HepG2 (cell line): ENCODE data around the gene WNT1. TPM values are rescaled to one million over a fixed set of nuclear protein-coding genes. Genes with fewer than 3 reads are reported as not detected.

ENCODE experiments used
- ATF7 ChIP-seq, 2 experiments: fragments of 450-650 bp in 1 of 2; sonication (generic) in 1 of 2; formaldehyde crosslinking in 1 of 2; IDR thresholded peaks; 2 replicates each; pipeline versions ENCODE4 v1.4.0 to v1.6.1; 2016 to 2020; ENCODE audit warnings: antibody characterized with exemption in 1 of 2, mild to moderate bottlenecking in 1 of 2, missing genetic modification reagents in 1 of 2
- FOXA1 ChIP-seq, 2 experiments: fragments of 450-650 bp in 1 of 2; sonication (generic) in 1 of 2; formaldehyde crosslinking in 1 of 2; IDR thresholded peaks; 2 replicates each; pipeline versions ENCODE4 v1.4.0 to v1.6.1; 2016 to 2020; ENCODE audit warnings: missing genetic modification reagents in 1 of 2
- LCORL ChIP-seq, 2 experiments: fragments of 450-650 bp in 1 of 2; sonication (generic) in 1 of 2; formaldehyde crosslinking in 1 of 2; IDR thresholded peaks; 2 replicates each; pipeline versions ENCODE4 v1.5.0 to v1.6.1; 2017 to 2020; ENCODE audit warnings: antibody characterized with exemption in 1 of 2, missing genetic modification reagents in 1 of 2
- MED1 ChIP-seq: sonication (generic); formaldehyde crosslinking; IDR thresholded peaks from 2 replicates; pipeline ENCODE4 v1.4.0; 2020; ENCODE audit warnings: missing genetic modification reagents
- RNF2 ChIP-seq: fragments of 450-650 bp; conservative IDR thresholded peaks from 2 replicates; pipeline ENCODE4 v1.6.1; 2016; ENCODE audit warnings: low read depth
- RXRA ChIP-seq: sonication (generic); formaldehyde crosslinking; IDR thresholded peaks from 2 replicates; pipeline ENCODE4 v1.5.1; 2020; ENCODE audit warnings: missing genetic modification reagents
- THAP7 ChIP-seq: sonication (generic); formaldehyde crosslinking; IDR thresholded peaks from 2 replicates; pipeline ENCODE4 v1.8.1; 2023; ENCODE audit warnings: mild to moderate bottlenecking, missing genetic modification reagents
- ZFP41 ChIP-seq: sonication (generic); formaldehyde crosslinking; IDR thresholded peaks from 2 replicates; pipeline ENCODE4 v1.4.0; 2020; ENCODE audit warnings: mild to moderate bottlenecking, missing genetic modification reagents, borderline replicate concordance
- ZNF34 ChIP-seq: sonication (generic); formaldehyde crosslinking; IDR thresholded peaks from 2 replicates; pipeline ENCODE4 v1.4.0; 2020; ENCODE audit warnings: mild to moderate bottlenecking, missing genetic modification reagents, borderline replicate concordance
- ZNF44 ChIP-seq: sonication (generic); formaldehyde crosslinking; IDR thresholded peaks from 2 replicates; pipeline ENCODE4 v1.5.1; 2020; ENCODE audit warnings: mild to moderate bottlenecking, missing genetic modification reagents
- ZNF512B ChIP-seq: sonication (generic); formaldehyde crosslinking; IDR thresholded peaks from 2 replicates; pipeline ENCODE4 v1.5.1; 2020; ENCODE audit warnings: missing genetic modification reagents, mild to moderate bottlenecking, borderline replicate concordance
- polyA plus RNA-seq, 8 experiments: library from polyadenylated mRNA; depleted of rRNA in 3 of 8; stranded (reverse) in 7 of 8; unstranded in 1 of 8; fragments of >200 nt; fragmentation: Illumina TruSeq in 4 of 8; extraction: Trizol in 4 of 8; gene quantifications; 2 replicates each; pipeline versions ENCODE4 v1.2.1 to v1.2.3, GENCODE V29; 2011 to 2016; ENCODE audit warnings: low read depth in 4 of 8, missing spikeins in 1 of 8, mixed read lengths in 1 of 8; ENCODE audit not compliant: insufficient read depth in 1 of 8
- total RNA-seq, 5 experiments: library from RNA; depleted of rRNA; stranded (reverse); fragments of >200 nt; fragmentation: Illumina TruSeq; extraction: Trizol; gene quantifications; 2 replicates each; pipeline ENCODE4 v1.2.3, GENCODE V29; 2016; ENCODE audit warnings: low read depth in 1 of 5
- TF ChIP-seq, protein P1 (sequence below), 2 experiments: fragments of 450-650 bp in 1 of 2; sonication (generic) in 1 of 2; formaldehyde crosslinking in 1 of 2; IDR thresholded peaks; 2 replicates each; pipeline versions ENCODE4 v1.6.1 to v1.8.0; 2016 to 2022; ENCODE audit warnings: antibody characterized with exemption in 1 of 2, mild to moderate bottlenecking in 1 of 2, missing genetic modification reagents in 1 of 2
- TF ChIP-seq, protein P2 (sequence below): sonication (generic); formaldehyde crosslinking; IDR thresholded peaks from 2 replicates; pipeline ENCODE4 v1.9.0; 2021; ENCODE audit warnings: missing genetic modification reagents, borderline replicate concordance

WNT1 gene
- total and polyA plus RNA-seq, 2 of the 13 experiments (the other 11 are each of a cell fraction or from before 2014, with no cell fraction given), result not detected

- TF ChIP-seq, protein P1, sequence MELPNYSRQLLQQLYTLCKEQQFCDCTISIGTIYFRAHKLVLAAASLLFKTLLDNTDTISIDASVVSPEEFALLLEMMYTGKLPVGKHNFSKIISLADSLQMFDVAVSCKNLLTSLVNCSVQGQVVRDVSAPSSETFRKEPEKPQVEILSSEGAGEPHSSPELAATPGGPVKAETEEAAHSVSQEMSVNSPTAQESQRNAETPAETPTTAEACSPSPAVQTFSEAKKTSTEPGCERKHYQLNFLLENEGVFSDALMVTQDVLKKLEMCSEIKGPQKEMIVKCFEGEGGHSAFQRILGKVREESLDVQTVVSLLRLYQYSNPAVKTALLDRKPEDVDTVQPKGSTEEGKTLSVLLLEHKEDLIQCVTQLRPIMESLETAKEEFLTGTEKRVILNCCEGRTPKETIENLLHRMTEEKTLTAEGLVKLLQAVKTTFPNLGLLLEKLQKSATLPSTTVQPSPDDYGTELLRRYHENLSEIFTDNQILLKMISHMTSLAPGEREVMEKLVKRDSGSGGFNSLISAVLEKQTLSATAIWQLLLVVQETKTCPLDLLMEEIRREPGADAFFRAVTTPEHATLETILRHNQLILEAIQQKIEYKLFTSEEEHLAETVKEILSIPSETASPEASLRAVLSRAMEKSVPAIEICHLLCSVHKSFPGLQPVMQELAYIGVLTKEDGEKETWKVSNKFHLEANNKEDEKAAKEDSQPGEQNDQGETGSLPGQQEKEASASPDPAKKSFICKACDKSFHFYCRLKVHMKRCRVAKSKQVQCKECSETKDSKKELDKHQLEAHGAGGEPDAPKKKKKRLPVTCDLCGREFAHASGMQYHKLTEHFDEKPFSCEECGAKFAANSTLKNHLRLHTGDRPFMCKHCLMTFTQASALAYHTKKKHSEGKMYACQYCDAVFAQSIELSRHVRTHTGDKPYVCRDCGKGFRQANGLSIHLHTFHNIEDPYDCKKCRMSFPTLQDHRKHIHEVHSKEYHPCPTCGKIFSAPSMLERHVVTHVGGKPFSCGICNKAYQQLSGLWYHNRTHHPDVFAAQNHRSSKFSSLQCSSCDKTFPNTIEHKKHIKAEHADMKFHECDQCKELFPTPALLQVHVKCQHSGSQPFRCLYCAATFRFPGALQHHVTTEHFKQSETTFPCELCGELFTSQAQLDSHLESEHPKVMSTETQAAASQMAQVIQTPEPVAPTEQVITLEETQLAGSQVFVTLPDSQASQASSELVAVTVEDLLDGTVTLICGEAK (IDR thresholded peaks at IDR 0.05), result no peak
- TF ChIP-seq, protein P1 (CRISPR knock-in tag; IDR thresholded peaks at IDR 0.05), result no peak
- no peak for TF ChIP-seq FOXA1 (IDR thresholded peaks at IDR 0.05)
- TF ChIP-seq FOXA1 (CRISPR knock-in tag; IDR thresholded peaks at IDR 0.05), result no peak
- no peak for TF ChIP-seq RXRA (CRISPR knock-in tag)
- TF ChIP-seq ZNF34 (CRISPR knock-in tag), result no peak
- no peak for TF ChIP-seq ZNF44 (CRISPR knock-in tag)
- TF ChIP-seq LCORL (IDR thresholded peaks at IDR 0.05), result no peak
- no peak for TF ChIP-seq LCORL (CRISPR knock-in tag; IDR thresholded peaks at IDR 0.05)
- TF ChIP-seq ZFP41 (CRISPR knock-in tag), result no peak
- no peak for TF ChIP-seq RNF2
- TF ChIP-seq, protein P2, sequence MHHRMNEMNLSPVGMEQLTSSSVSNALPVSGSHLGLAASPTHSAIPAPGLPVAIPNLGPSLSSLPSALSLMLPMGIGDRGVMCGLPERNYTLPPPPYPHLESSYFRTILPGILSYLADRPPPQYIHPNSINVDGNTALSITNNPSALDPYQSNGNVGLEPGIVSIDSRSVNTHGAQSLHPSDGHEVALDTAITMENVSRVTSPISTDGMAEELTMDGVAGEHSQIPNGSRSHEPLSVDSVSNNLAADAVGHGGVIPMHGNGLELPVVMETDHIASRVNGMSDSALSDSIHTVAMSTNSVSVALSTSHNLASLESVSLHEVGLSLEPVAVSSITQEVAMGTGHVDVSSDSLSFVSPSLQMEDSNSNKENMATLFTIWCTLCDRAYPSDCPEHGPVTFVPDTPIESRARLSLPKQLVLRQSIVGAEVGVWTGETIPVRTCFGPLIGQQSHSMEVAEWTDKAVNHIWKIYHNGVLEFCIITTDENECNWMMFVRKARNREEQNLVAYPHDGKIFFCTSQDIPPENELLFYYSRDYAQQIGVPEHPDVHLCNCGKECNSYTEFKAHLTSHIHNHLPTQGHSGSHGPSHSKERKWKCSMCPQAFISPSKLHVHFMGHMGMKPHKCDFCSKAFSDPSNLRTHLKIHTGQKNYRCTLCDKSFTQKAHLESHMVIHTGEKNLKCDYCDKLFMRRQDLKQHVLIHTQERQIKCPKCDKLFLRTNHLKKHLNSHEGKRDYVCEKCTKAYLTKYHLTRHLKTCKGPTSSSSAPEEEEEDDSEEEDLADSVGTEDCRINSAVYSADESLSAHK (CRISPR knock-in tag), result no peak
- TF ChIP-seq MED1, result peak; percentile 9; the same call in 1 of the 2 replicates
- TF ChIP-seq ATF7 (IDR thresholded peaks at IDR 0.05), result no peak
- TF ChIP-seq ATF7 (CRISPR knock-in tag; IDR thresholded peaks at IDR 0.05), result no peak
- no peak for TF ChIP-seq THAP7 (CRISPR knock-in tag)
- no peak for TF ChIP-seq ZNF512B
Measured at GRCh38 chr12:48980389-48980952, 2.3 kb downstream of the WNT1 start (continued).
